LNCaP clone FGC (cell line): ENCODE data around the gene AXIN2.

ENCODE experiments used
- DNase-seq: peaks from one replicate; pipeline ENCODE4 v3.0.0-alpha.2; 2011; ENCODE audit warnings: low read depth
- H3K4me3 ChIP-seq: 2 replicates; pipeline ENCODE4 v1.5.1; 2011; ENCODE audit warnings: mild to moderate bottlenecking, low read depth, low read length, control low read depth
- CTCF ChIP-seq: IDR thresholded peaks from 2 replicates; pipeline ENCODE4 v1.5.1; 2012; ENCODE audit warnings: mild to moderate bottlenecking; ENCODE audit not compliant: control insufficient read depth, insufficient read depth; ENCODE audit errors: extremely low read depth

Gene AXIN2

DNA sequence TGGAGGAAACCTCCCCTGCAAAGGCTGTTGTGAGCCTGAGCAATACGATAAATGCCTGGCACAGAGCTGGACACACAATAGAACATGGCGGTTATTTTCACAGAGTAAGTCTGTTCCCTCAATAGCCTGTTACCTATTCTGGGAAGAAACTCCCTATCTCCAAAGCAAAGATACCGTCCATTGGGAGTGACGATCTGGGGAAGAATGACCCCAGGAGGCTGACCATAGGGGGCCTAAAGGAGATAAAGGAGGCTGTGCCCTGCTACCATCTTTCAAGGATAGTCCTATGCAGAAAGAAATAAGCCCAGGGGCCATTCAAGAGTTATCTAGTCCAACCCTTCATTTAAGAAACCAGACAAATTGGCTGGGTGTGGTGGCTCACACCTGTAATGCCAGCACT, 4.1 kb upstream of the AXIN2 start:
- H3K4me3 ChIP-seq = no peak overlapping the region
- no peak for DNase-seq
- TF ChIP-seq CTCF = no peak

DNA sequence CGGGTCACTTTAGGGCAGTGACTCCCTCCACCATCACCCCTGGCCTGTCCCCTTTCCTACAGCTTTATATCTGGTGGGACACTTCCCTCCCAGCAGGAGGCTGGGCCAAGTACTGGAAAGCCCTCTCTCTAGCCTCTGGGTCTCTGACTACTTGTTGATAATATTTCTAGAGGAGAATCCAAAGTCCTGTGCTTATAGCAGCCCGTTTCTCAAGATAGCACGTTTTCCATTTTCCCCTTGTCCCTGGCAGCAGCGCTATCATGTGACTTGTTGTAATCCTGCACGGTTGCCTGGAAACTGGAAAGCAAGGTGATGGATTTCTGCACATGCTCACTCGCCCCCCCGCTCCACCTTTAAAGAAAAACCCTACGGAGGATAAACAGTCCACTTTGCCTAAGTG, 3.3 kb upstream of the AXIN2 start:
- H3K4me3 ChIP-seq = no peak overlapping the region
- TF ChIP-seq CTCF = no peak
- DNase-seq = no peak

DNA sequence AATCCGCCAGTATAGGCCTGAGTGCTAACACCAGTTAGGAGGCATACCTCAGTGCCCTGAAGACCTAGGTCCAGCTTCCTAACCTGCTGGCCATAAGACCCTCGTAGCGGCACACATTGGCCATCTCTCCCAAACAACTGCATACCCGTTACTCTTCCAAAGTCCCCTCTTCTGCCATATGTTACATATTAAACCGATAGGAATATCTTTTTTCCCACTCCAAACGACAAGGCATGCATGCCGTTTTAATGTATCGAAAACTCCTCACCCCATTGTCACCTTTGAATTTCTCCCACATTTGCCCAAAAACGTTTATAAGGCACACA, 721 bp upstream of the AXIN2 start:
- no peak for DNase-seq
- no peak for TF ChIP-seq CTCF
- H3K4me3 ChIP-seq = peak overlapping the region; percentile 73

DNA sequence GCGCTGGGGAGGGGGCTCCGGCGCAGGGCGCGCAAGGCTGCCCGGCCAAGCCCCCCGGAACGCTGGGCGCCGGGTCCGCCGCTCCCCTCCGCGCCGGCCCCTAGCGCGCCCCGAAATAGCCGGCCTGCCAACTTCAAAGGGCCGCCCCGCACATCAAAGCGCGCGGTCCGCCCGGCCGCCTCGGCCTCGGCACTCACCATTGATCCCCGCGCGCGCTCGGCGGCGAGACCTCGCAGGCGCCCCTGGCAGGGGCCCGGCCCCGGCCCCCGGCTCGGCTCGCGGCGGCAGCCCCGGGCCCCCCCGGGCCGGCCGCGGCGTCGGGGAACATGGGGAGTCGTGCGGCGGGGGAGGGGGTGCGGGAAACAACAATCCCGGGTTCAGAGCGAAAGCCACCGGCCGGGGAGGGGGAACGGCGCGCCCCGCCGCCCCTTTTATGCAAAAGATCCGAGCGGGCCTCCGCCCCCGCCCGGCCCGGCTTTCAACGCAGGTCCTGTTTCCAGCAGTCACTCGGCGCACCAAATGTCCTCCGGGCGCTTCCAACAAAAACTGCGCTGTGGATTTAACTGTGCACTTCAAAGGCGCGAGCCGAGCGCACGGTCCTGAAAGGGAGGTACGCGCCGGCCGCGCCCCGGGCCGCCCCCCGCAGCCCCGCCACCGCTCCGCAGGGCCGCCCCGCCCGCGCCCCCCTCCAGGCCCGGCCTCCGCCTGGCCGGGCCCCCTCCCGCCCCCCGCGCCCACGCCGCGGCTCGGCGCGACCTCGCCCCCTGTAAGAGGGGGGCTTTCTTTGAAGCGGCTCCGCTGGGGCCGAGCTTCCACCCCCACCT, 608 bp downstream of the AXIN2 start:
- TF ChIP-seq CTCF = no peak
- peak overlapping the region; percentile 73 for H3K4me3 ChIP-seq
- peak; percentile 71 for DNase-seq

GRCh38 chr17:65559804-65560627, 1.4 kb downstream of the AXIN2 start:
- DNase-seq = no peak
- peak overlapping the region; percentile 73 for H3K4me3 ChIP-seq
- TF ChIP-seq CTCF = no peak

GRCh38 chr17:65559461-65559803, 2.0 kb downstream of the AXIN2 start:
- no peak for TF ChIP-seq CTCF
- peak overlapping the region; percentile 73 for H3K4me3 ChIP-seq
- no peak for DNase-seq
